Measurements from ENCODE around the gene TBP.
"Not testable (repeated sequence)": the region's sequence is repeated elsewhere in the genome, so short reads cannot be mapped to it uniquely, and the experiment has no call there.

Gene TBP

GRCh38 chr6:170554013-170554795 lies at the start of gene TBP:
Gene TBP (plus strand): TSS chr6:170554369. CDS start chr6:170557030, 2,661 bp downstream.
- peak; percentile 96 to 97 for DNase-seq

GRCh38 chr6:170504479-170504878 lies 49.7 kb upstream of the TBP start:
- DNase-seq = no peak

GRCh38 chr6:170505306-170505705 lies 48.9 kb upstream of the TBP start:
- no peak for DNase-seq

- no peak for DNase-seq
These were observed 47.7 kb upstream of the TBP start for GRCh38 chr6:170506446-170506845.

GRCh38 chr6:170507728-170508127 lies 46.4 kb upstream of the TBP start:
- not testable (repeated sequence) for DNase-seq

- DNase-seq = not testable (repeated sequence)
These were observed 45.9 kb upstream of the TBP start for GRCh38 chr6:170508275-170508674.

GRCh38 chr6:170508892-170509722 lies 45.1 kb upstream of the TBP start:
- DNase-seq = not testable (repeated sequence)

GRCh38 chr6:170509723-170510018 lies 44.5 kb upstream of the TBP start:
- no peak for DNase-seq

GRCh38 chr6:170510631-170511030 lies 43.5 kb upstream of the TBP start:
- DNase-seq = no peak

- no peak for DNase-seq
These were observed 41.9 kb upstream of the TBP start for GRCh38 chr6:170512249-170512648.

- DNase-seq = no peak
These were observed 39.3 kb upstream of the TBP start for GRCh38 chr6:170514908-170515307.

- DNase-seq = peak; percentile 40 to 51
These were observed 37.2 kb upstream of the TBP start for GRCh38 chr6:170516783-170517616.

GRCh38 chr6:170522565-170523183 lies 31.5 kb upstream of the TBP start:
- no peak for DNase-seq

GRCh38 chr6:170523256-170524171 lies 30.7 kb upstream of the TBP start:
- no peak for DNase-seq

- no peak for DNase-seq
These were observed 30.0 kb upstream of the TBP start for GRCh38 chr6:170524172-170524502.

GRCh38 chr6:170525795-170526194 lies 28.4 kb upstream of the TBP start:
- no peak for DNase-seq

- DNase-seq = not testable (repeated sequence)
These were observed 26.2 kb upstream of the TBP start for GRCh38 chr6:170527995-170528394.

- DNase-seq = peak; percentile 77
These were observed 24.2 kb upstream of the TBP start for GRCh38 chr6:170529839-170530469.

- no peak for DNase-seq
These were observed 21.2 kb upstream of the TBP start for GRCh38 chr6:170532867-170533488.

GRCh38 chr6:170533792-170534191 lies 20.4 kb upstream of the TBP start:
- DNase-seq = no peak

- no peak for DNase-seq
These were observed 19.2 kb upstream of the TBP start for GRCh38 chr6:170535004-170535403.
